Esophagus squamous epithelium (tissue), 4 donors: ENCODE data around the gene ACSM2B.

Experiments
- POLR2A ChIP-seq, 4 donors: fragments of 450-650 bp; IDR thresholded peaks; one replicate each; pipeline ENCODE4 v1.6.1; 2017; ENCODE audit warnings: antibody characterized with exemption in 4 of 4, mild to moderate bottlenecking in 4 of 4, moderate library complexity in 3 of 4
- TF ChIP-seq, protein P1 (sequence below), 6 experiments: fragments of 450-650 bp in 4 of 6; fragments of 200-600 bp in 2 of 6; sonication (generic) in 2 of 6; IDR thresholded peaks; one replicate each; pipeline ENCODE4 v1.5.1; 2016 to 2019; ENCODE audit warnings: antibody characterized with exemption in 6 of 6, mild to moderate bottlenecking in 4 of 6, moderate library complexity in 4 of 6

GRCh38 chr16:20598832-20599469, 22.8 kb upstream of the ACSM2B start:
- TF ChIP-seq, protein P1, sequence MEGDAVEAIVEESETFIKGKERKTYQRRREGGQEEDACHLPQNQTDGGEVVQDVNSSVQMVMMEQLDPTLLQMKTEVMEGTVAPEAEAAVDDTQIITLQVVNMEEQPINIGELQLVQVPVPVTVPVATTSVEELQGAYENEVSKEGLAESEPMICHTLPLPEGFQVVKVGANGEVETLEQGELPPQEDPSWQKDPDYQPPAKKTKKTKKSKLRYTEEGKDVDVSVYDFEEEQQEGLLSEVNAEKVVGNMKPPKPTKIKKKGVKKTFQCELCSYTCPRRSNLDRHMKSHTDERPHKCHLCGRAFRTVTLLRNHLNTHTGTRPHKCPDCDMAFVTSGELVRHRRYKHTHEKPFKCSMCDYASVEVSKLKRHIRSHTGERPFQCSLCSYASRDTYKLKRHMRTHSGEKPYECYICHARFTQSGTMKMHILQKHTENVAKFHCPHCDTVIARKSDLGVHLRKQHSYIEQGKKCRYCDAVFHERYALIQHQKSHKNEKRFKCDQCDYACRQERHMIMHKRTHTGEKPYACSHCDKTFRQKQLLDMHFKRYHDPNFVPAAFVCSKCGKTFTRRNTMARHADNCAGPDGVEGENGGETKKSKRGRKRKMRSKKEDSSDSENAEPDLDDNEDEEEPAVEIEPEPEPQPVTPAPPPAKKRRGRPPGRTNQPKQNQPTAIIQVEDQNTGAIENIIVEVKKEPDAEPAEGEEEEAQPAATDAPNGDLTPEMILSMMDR (IDR thresholded peaks at IDR 0.05) = no peak
- TF ChIP-seq POLR2A (IDR thresholded peaks at IDR 0.05) = no peak
